ENCODE measurements around the gene MEP1A. TPM values are rescaled to one million over a fixed set of nuclear protein-coding genes. Genes with fewer than 3 reads are reported as not detected.
"Not testable (repeated sequence)": the region's sequence is repeated elsewhere in the genome, so short reads cannot be mapped to it uniquely, and the experiment has no call there.

MEP1A gene
- total RNA-seq, 1 experiment from 2014 or later = not detected

GRCh38 chr6:46834257-46834916 is 41.2 kb downstream of the MEP1A start:
- DNase-seq (ENCODE audit: low read depth) = not testable (repeated sequence)

GRCh38 chr6:46834991-46835390 is 41.8 kb downstream of the MEP1A start:
- not testable (repeated sequence) for DNase-seq (ENCODE audit: low read depth)

GRCh38 chr6:46838033-46838432 is 44.8 kb downstream of the MEP1A start:
- DNase-seq (ENCODE audit: low read depth) = no peak

- DNase-seq (ENCODE audit: low read depth) = not testable (repeated sequence)
Observed at GRCh38 chr6:46842252-46842846, 49.2 kb downstream of the MEP1A start.

- DNase-seq (ENCODE audit: low read depth) = no peak
Observed at GRCh38 chr6:46845126-46845525, 51.9 kb downstream of the MEP1A start.

- DNase-seq (ENCODE audit: low read depth) = no peak
Observed at GRCh38 chr6:46848684-46849360, 55.6 kb downstream of the MEP1A start.

- DNase-seq (ENCODE audit: low read depth) = peak; percentile 99
Observed at GRCh38 chr6:46849361-46849690, 56.1 kb downstream of the MEP1A start.

GRCh38 chr6:46850792-46851191 is 57.6 kb downstream of the MEP1A start:
- peak; percentile 97 for DNase-seq (ENCODE audit: low read depth)

- DNase-seq (ENCODE audit: low read depth) = peak; percentile 26
Observed at GRCh38 chr6:46851576-46851975, 58.4 kb downstream of the MEP1A start.

GRCh38 chr6:46855966-46856365 is 62.8 kb downstream of the MEP1A start:
- peak; percentile 44 for DNase-seq (ENCODE audit: low read depth)

GRCh38 chr6:46862381-46862780 is 69.2 kb downstream of the MEP1A start:
- DNase-seq (ENCODE audit: low read depth) = no peak

- peak; percentile 42 for DNase-seq (ENCODE audit: low read depth)
Observed at GRCh38 chr6:46863791-46864190, 70.6 kb downstream of the MEP1A start.

GRCh38 chr6:46865221-46865620 is 72.0 kb downstream of the MEP1A start:
- no peak for DNase-seq (ENCODE audit: low read depth)

- DNase-seq (ENCODE audit: low read depth) = peak; percentile 48
Observed at GRCh38 chr6:46867411-46867810, 74.2 kb downstream of the MEP1A start.

GRCh38 chr6:46876126-46876525 is 82.9 kb downstream of the MEP1A start:
- peak; percentile 97 for DNase-seq (ENCODE audit: low read depth)

GRCh38 chr6:46879003-46879402 is 85.8 kb downstream of the MEP1A start:
- DNase-seq (ENCODE audit: low read depth) = no peak

- DNase-seq (ENCODE audit: low read depth) = no peak
Observed at GRCh38 chr6:46882645-46883044, 89.5 kb downstream of the MEP1A start.

- peak; percentile 72 for DNase-seq (ENCODE audit: low read depth)
Observed at GRCh38 chr6:46888031-46888430, 94.8 kb downstream of the MEP1A start.

- DNase-seq (ENCODE audit: low read depth) = peak; percentile 58
Observed at GRCh38 chr6:46888578-46888977, 95.4 kb downstream of the MEP1A start.

All from RPMI7951 (cell line).